ENCODE data around the gene ASAH2B. TPM values are rescaled to one million over a fixed set of nuclear protein-coding genes. Genes with fewer than 3 reads are reported as not detected.
"Not testable (repeated sequence)": the region's sequence is repeated elsewhere in the genome, so short reads cannot be mapped to it uniquely, and the experiment has no call there.

The ASAH2B gene
- total and polyA plus RNA-seq, 2 of the 13 experiments (the other 11 are each of a cell fraction or from before 2014, with no cell fraction given) = 4.2 to 4.6 TPM

DNA sequence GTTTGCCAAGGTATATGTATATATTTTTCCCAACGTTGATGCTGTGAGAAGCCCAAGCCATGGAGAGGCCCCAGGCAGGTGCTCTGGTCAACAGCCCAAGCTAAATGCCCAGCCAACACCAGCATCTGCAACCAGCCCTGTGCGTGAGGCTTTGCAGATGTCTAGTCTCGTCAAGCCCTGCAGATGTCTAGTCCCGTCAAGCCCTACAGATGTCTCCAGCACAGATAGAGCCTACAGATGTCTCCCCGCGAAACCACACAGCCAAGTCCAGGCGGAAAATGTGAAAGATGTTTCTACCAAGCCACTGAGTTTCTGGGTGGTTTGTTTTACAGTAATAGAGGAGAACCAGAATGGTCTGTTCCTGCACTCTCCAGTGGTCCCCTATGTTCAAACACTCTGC lies 36.7 kb upstream of the ASAH2B start:
- BruUV-seq (replicated peaks); FAIRE-seq: not testable (repeated sequence)
- 52% methylated on average over 6 of the region's 7 CpGs for WGBS (ENCODE audit: low lambda C conversion rate)

DNA sequence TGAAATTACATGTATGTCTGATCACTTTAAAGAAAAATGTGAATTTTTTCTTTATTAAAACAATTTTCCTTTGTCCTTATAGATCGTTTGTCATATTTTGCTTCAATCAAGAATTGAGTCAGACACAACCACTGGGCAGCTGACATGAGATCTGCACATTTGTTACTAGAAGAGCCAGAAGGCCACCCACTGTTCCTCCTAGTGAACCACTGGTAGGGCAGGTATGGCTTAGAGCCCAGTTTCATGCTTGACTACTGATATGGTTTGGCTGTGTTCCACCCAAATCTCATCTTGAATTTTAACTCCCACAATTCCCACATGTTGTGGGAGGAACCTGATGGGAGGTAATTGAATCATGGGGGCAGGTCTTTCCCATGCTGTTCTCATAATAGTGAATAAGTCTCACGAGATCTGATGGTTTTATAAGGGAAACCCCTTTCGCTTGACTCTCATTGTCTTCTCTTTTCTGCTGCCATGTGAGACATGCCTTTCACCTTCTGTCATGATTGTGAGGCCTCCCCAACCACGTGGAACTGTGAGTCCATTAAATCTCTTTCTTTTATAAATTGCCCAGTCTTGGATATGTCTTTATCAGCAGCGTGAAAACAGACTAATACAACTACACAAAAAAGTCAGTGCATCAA lies 35.2 kb upstream of the ASAH2B start:
- FAIRE-seq; BruUV-seq (replicated peaks); H2AFZ ChIP-seq (ENCODE audit: low read length); DNase-seq (ENCODE audit: low spot score); H3K4me2 ChIP-seq (ENCODE audit: low read depth, low read length); H3K4me1 ChIP-seq (ENCODE audit: insufficient read depth, low read length); H3K27ac ChIP-seq (ENCODE audit: extremely low read length, insufficient read depth, low read length); H3K27me3 ChIP-seq (ENCODE audit: control insufficient read depth in 1 of 2, insufficient read depth in 2 of 2, low read length in 2 of 2); ATAC-seq; H3K79me2 ChIP-seq (ENCODE audit: insufficient read depth, low read length); in situ Hi-C loops (cut with HindIII; ENCODE audit: extremely low pct_ligation_motif_present, low pct_unique_long_range_greater_than_20kb); H3K4me3 ChIP-seq (replicated peaks in 1 of 3; ENCODE audit: insufficient read depth in 1 of 3, low read depth in 2 of 3, low read length in 3 of 3); H3K9me3 ChIP-seq (ENCODE audit: low read length); CTCF ChIA-PET (ENCODE audit: low intra/inter-chr PET ratio, low total read pairs); H4K20me1 ChIP-seq (ENCODE audit: insufficient read depth, low read length); H3K9ac ChIP-seq (ENCODE audit: insufficient read depth, low read depth, low read length); POLR2A ChIA-PET; H3K36me3 ChIP-seq (replicated peaks in 1 of 2; ENCODE audit: control insufficient read depth in 1 of 2, insufficient read depth in 2 of 2, low read length in 2 of 2); intact Hi-C loops (cut with micrococcal nuclease; ENCODE audit: unreplicated experiment): not testable (repeated sequence)
- WGBS (ENCODE audit: low lambda C conversion rate) = 19% methylated on average over 4 of the region's 5 CpGs

More for the DNA sequence above, 36.7 kb upstream of the ASAH2B start:
- intact Hi-C loops (cut with micrococcal nuclease; ENCODE audit: unreplicated experiment); H3K4me2 ChIP-seq (ENCODE audit: low read depth, low read length); ATAC-seq; H3K27me3 ChIP-seq (ENCODE audit: control insufficient read depth in 1 of 2, insufficient read depth in 2 of 2, low read length in 2 of 2); H3K79me2 ChIP-seq (ENCODE audit: insufficient read depth, low read length); POLR2A ChIA-PET; H3K27ac ChIP-seq (ENCODE audit: extremely low read length, insufficient read depth, low read length); H3K9ac ChIP-seq (ENCODE audit: insufficient read depth, low read depth, low read length); in situ Hi-C loops (cut with HindIII; ENCODE audit: extremely low pct_ligation_motif_present, low pct_unique_long_range_greater_than_20kb); CTCF ChIA-PET (ENCODE audit: low intra/inter-chr PET ratio, low total read pairs); DNase-seq (ENCODE audit: low spot score); H3K4me1 ChIP-seq (ENCODE audit: insufficient read depth, low read length); H2AFZ ChIP-seq (ENCODE audit: low read length); H4K20me1 ChIP-seq (ENCODE audit: insufficient read depth, low read length); H3K9me3 ChIP-seq (ENCODE audit: low read length); H3K36me3 ChIP-seq (replicated peaks in 1 of 2; ENCODE audit: control insufficient read depth in 1 of 2, insufficient read depth in 2 of 2, low read length in 2 of 2); H3K4me3 ChIP-seq (replicated peaks in 1 of 3; ENCODE audit: insufficient read depth in 1 of 3, low read depth in 2 of 3, low read length in 3 of 3): not testable (repeated sequence)

- POLR2A ChIA-PET; H3K9ac ChIP-seq (ENCODE audit: insufficient read depth, low read depth, low read length); H3K36me3 ChIP-seq (replicated peaks in 1 of 2; ENCODE audit: control insufficient read depth in 1 of 2, insufficient read depth in 2 of 2, low read length in 2 of 2); BruUV-seq (replicated peaks); DNase-seq (ENCODE audit: low spot score); in situ Hi-C loops (cut with HindIII; ENCODE audit: extremely low pct_ligation_motif_present, low pct_unique_long_range_greater_than_20kb); H3K4me2 ChIP-seq (ENCODE audit: low read depth, low read length); H4K20me1 ChIP-seq (ENCODE audit: insufficient read depth, low read length); ATAC-seq; H3K27me3 ChIP-seq (ENCODE audit: control insufficient read depth in 1 of 2, insufficient read depth in 2 of 2, low read length in 2 of 2); H3K9me3 ChIP-seq (ENCODE audit: low read length); H3K4me1 ChIP-seq (ENCODE audit: insufficient read depth, low read length); intact Hi-C loops (cut with micrococcal nuclease; ENCODE audit: unreplicated experiment); FAIRE-seq; H3K79me2 ChIP-seq (ENCODE audit: insufficient read depth, low read length); H3K27ac ChIP-seq (ENCODE audit: extremely low read length, insufficient read depth, low read length); H3K4me3 ChIP-seq (replicated peaks in 1 of 3; ENCODE audit: insufficient read depth in 1 of 3, low read depth in 2 of 3, low read length in 3 of 3); CTCF ChIA-PET (ENCODE audit: low intra/inter-chr PET ratio, low total read pairs); H2AFZ ChIP-seq (ENCODE audit: low read length): not testable (repeated sequence)
- WGBS (ENCODE audit: low lambda C conversion rate) = 0% methylated on average over 1 of the region's 1 CpG
Measured at GRCh38 chr10:50706006-50706405, 33.7 kb upstream of the ASAH2B start.

- DNase-seq (ENCODE audit: low spot score); H4K20me1 ChIP-seq (ENCODE audit: insufficient read depth, low read length); H3K27me3 ChIP-seq (ENCODE audit: control insufficient read depth in 1 of 2, insufficient read depth in 2 of 2, low read length in 2 of 2); H3K4me1 ChIP-seq (ENCODE audit: insufficient read depth, low read length); BruUV-seq (replicated peaks); POLR2A ChIA-PET; CTCF ChIA-PET (ENCODE audit: low intra/inter-chr PET ratio, low total read pairs); in situ Hi-C loops (cut with HindIII; ENCODE audit: extremely low pct_ligation_motif_present, low pct_unique_long_range_greater_than_20kb); H3K9ac ChIP-seq (ENCODE audit: insufficient read depth, low read depth, low read length); H2AFZ ChIP-seq (ENCODE audit: low read length); H3K27ac ChIP-seq (ENCODE audit: extremely low read length, insufficient read depth, low read length); H3K4me3 ChIP-seq (replicated peaks in 1 of 3; ENCODE audit: insufficient read depth in 1 of 3, low read depth in 2 of 3, low read length in 3 of 3); H3K4me2 ChIP-seq (ENCODE audit: low read depth, low read length); ATAC-seq; intact Hi-C loops (cut with micrococcal nuclease; ENCODE audit: unreplicated experiment); H3K79me2 ChIP-seq (ENCODE audit: insufficient read depth, low read length); H3K9me3 ChIP-seq (ENCODE audit: low read length); H3K36me3 ChIP-seq (replicated peaks in 1 of 2; ENCODE audit: control insufficient read depth in 1 of 2, insufficient read depth in 2 of 2, low read length in 2 of 2); FAIRE-seq: not testable (repeated sequence)
- WGBS (ENCODE audit: low lambda C conversion rate) = 58% methylated on average over 8 of the region's 13 CpGs
Measured at GRCh38 chr10:50710241-50710640, 29.5 kb upstream of the ASAH2B start.

All from HepG2 (cell line).